Peyer's patch (tissue), 4 donors: ENCODE results near the gene LIPA.

Experiments used
- POLR2A ChIP-seq, 2 donors: fragments of 450-650 bp; IDR thresholded peaks; one replicate each; pipeline ENCODE4 v1.5.1; 2017; ENCODE audit warnings: antibody characterized with exemption in 2 of 2, mild to moderate bottlenecking in 2 of 2, moderate library complexity in 2 of 2
- TF ChIP-seq, protein P1 (sequence below), 6 experiments: fragments of 450-650 bp in 4 of 6; fragments of 200-600 bp in 2 of 6; sonication (generic) in 1 of 6; IDR thresholded peaks; one replicate each; pipeline ENCODE4 v1.5.1; 2017 to 2019; ENCODE audit warnings: antibody characterized with exemption in 6 of 6, mild to moderate bottlenecking in 3 of 6, moderate library complexity in 1 of 6

GRCh38 chr10:89189211-89189734 is 62.3 kb downstream of the LIPA start:
- TF ChIP-seq, protein P1, sequence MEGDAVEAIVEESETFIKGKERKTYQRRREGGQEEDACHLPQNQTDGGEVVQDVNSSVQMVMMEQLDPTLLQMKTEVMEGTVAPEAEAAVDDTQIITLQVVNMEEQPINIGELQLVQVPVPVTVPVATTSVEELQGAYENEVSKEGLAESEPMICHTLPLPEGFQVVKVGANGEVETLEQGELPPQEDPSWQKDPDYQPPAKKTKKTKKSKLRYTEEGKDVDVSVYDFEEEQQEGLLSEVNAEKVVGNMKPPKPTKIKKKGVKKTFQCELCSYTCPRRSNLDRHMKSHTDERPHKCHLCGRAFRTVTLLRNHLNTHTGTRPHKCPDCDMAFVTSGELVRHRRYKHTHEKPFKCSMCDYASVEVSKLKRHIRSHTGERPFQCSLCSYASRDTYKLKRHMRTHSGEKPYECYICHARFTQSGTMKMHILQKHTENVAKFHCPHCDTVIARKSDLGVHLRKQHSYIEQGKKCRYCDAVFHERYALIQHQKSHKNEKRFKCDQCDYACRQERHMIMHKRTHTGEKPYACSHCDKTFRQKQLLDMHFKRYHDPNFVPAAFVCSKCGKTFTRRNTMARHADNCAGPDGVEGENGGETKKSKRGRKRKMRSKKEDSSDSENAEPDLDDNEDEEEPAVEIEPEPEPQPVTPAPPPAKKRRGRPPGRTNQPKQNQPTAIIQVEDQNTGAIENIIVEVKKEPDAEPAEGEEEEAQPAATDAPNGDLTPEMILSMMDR (IDR thresholded peaks at IDR 0.05): no peak
- no peak for TF ChIP-seq POLR2A (IDR thresholded peaks at IDR 0.05)
